ENCODE data around the gene HK2.
"Not testable (repeated sequence)": the region's sequence is repeated elsewhere in the genome, so short reads cannot be mapped to it uniquely, and the experiment has no call there.

HK2 gene

GRCh38 chr2:74887960-74888700 is 54.2 kb downstream of the HK2 start:
- DNase-seq = peak in 3 of 42 donors; percentile 20 to 54 (median 50)
- intact Hi-C loops (cut with DNase I) = no loop called here

- no peak for DNase-seq
- intact Hi-C loops (cut with DNase I) = no loop called here
Measured at GRCh38 chr2:74889159-74889558, 55.2 kb downstream of the HK2 start.

GRCh38 chr2:74890711-74891110 is 56.8 kb downstream of the HK2 start:
- intact Hi-C loops (cut with DNase I) = no loop called here

GRCh38 chr2:74891136-74891764 is 57.3 kb downstream of the HK2 start:
- no peak for DNase-seq
- intact Hi-C loops (cut with DNase I) = no loop called here

More at GRCh38 chr2:74890711-74891110, 56.8 kb downstream of the HK2 start:
- no peak for DNase-seq

- intact Hi-C loops (cut with DNase I); DNase-seq: not testable (repeated sequence)
Measured at GRCh38 chr2:74891816-74892215, 57.9 kb downstream of the HK2 start.

GRCh38 chr2:74892609-74893008 is 58.7 kb downstream of the HK2 start:
- no peak for DNase-seq
- intact Hi-C loops (cut with DNase I) = no loop called here

- no peak for DNase-seq
- intact Hi-C loops (cut with DNase I) = no loop called here
Measured at GRCh38 chr2:74893332-74893731, 59.4 kb downstream of the HK2 start.

- intact Hi-C loops (cut with DNase I) = no loop called here
- no peak for DNase-seq
Measured at GRCh38 chr2:74894272-74894981, 60.5 kb downstream of the HK2 start.

- no peak for DNase-seq
- intact Hi-C loops (cut with DNase I) = no loop called here
Measured at GRCh38 chr2:74895001-74895400, 61.1 kb downstream of the HK2 start.

- DNase-seq = no peak
- intact Hi-C loops (cut with DNase I) = no loop called here
Measured at GRCh38 chr2:74896232-74896631, 62.3 kb downstream of the HK2 start.

- intact Hi-C loops (cut with DNase I); DNase-seq: not testable (repeated sequence)
Measured at GRCh38 chr2:74900225-74900624, 66.3 kb downstream of the HK2 start.

- intact Hi-C loops (cut with DNase I) = no loop called here
- peak in 26 of 42 donors; percentile 10 to 78 (median 47) for DNase-seq
Measured at GRCh38 chr2:74902281-74902860, 68.4 kb downstream of the HK2 start.

GRCh38 chr2:74906395-74906794 is 72.5 kb downstream of the HK2 start:
- DNase-seq = no peak
- intact Hi-C loops (cut with DNase I) = no loop called here

GRCh38 chr2:74907560-74907959 is 73.6 kb downstream of the HK2 start:
- DNase-seq; intact Hi-C loops (cut with DNase I): not testable (repeated sequence)

- intact Hi-C loops (cut with DNase I) = no loop called here
- DNase-seq = peak in 22 of 42 donors; percentile 10 to 64 (median 39)
Measured at GRCh38 chr2:74908748-74909444, 75.0 kb downstream of the HK2 start.

GRCh38 chr2:74910245-74910644 is 76.3 kb downstream of the HK2 start:
- DNase-seq = no peak
- intact Hi-C loops (cut with DNase I) = no loop called here

- DNase-seq = no peak
- intact Hi-C loops (cut with DNase I) = no loop called here
Measured at GRCh38 chr2:74911061-74911460, 77.1 kb downstream of the HK2 start.

- intact Hi-C loops (cut with DNase I) = loop anchor here (5.0 kb wide), 1 partner anchor 492 kb away; no protein-coding TSS in a partner anchor
- no peak for DNase-seq
Measured at GRCh38 chr2:74915743-74916142, 81.8 kb downstream of the HK2 start.

GRCh38 chr2:74916394-74916793 is 82.5 kb downstream of the HK2 start:
- intact Hi-C loops (cut with DNase I) = loop anchor here (5.0 kb wide), 1 partner anchor 491 kb away; no protein-coding TSS in a partner anchor
- no peak for DNase-seq

Measured in head of caudate nucleus (tissue), 42 donors.